Tibial nerve (tissue), 4 donors: ENCODE data around the gene NINL. TPM values are rescaled to one million over a fixed set of nuclear protein-coding genes. Genes with fewer than 3 reads are reported as not detected.

Experiments
- DNase-seq, 2 donors: peaks; one replicate each; pipeline ENCODE4 v3.0.0-alpha.2; 2019; ENCODE audit warnings: low spot score in 2 of 2
- H3K27ac ChIP-seq, 4 donors: fragments of 200-600 bp; sonication (generic) in 3 of 4; one replicate each; pipeline ENCODE4 v1.5.1; 2017 to 2019; ENCODE audit warnings: mild to moderate bottlenecking in 1 of 4
- H3K27me3 ChIP-seq, 2 donors: fragments of 200-600 bp; sonication (generic) in 1 of 2; one replicate each; pipeline versions ENCODE4 v1.5.1 to v1.6.0; 2017 to 2019
- H3K36me3 ChIP-seq, 3 donors: fragments of 200-600 bp; sonication (generic); one replicate each; pipeline ENCODE4 v1.5.1; 2018 to 2019
- H3K4me1 ChIP-seq, 4 donors: fragments of 200-600 bp; sonication (generic) in 3 of 4; one replicate each; pipeline ENCODE4 v1.5.1; 2017 to 2019
- H3K4me3 ChIP-seq, 4 donors: fragments of 200-600 bp; sonication (generic) in 3 of 4; one replicate each; pipeline ENCODE4 v1.5.1; 2017 to 2019; ENCODE audit warnings: mild to moderate bottlenecking in 1 of 4, moderate library complexity in 1 of 4
- H3K9me3 ChIP-seq, 4 donors: fragments of 200-600 bp; sonication (generic) in 3 of 4; one replicate each; pipeline ENCODE4 v1.5.1; 2017 to 2019
- CTCF ChIP-seq, 5 experiments: fragments of 200-600 bp in 3 of 5; fragments of 450-650 bp in 2 of 5; sonication (generic) in 3 of 5; IDR thresholded peaks; one replicate each; pipeline ENCODE4 v1.5.1; 2016 to 2019; ENCODE audit warnings: antibody characterized with exemption in 5 of 5, mild to moderate bottlenecking in 3 of 5, moderate library complexity in 2 of 5
- EP300 ChIP-seq, 2 donors: sonication (generic); formaldehyde crosslinking; IDR thresholded peaks; one replicate each; pipeline ENCODE4 v1.6.1; 2017; ENCODE audit warnings: antibody characterized with exemption in 2 of 2, mild to moderate bottlenecking in 1 of 2
- POLR2A ChIP-seq, 2 donors: fragments of 450-650 bp; IDR thresholded peaks; one replicate each; pipeline ENCODE4 v1.6.1; 2017; ENCODE audit warnings: antibody characterized with exemption in 2 of 2, mild to moderate bottlenecking in 2 of 2, moderate library complexity in 2 of 2
- WGBS, 2 donors: methylation state at CpG; one replicate each; pipeline ENCODE4 v1.1.5; 2018; 5-methylcytosine and 5-hydroxymethylcytosine counted together
- total RNA-seq, 4 donors: library from RNA; depleted of rRNA; stranded (reverse); fragments of >200 nt; gene quantifications; one replicate each; pipeline ENCODE4 v1.1.0, GENCODE V29; 2016

NINL gene
- total RNA-seq, 4 donors from 2014 or later: 8.0 to 14.1 (median 10.5) TPM

- WGBS, 2 donors: 87 to 92% methylated on average over 12 to 15 of the region's 15 CpGs
These were observed 96.0 kb downstream of the NINL start for GRCh38 chr20:25489221-25489871.

GRCh38 chr20:25487975-25488374, 97.4 kb downstream of the NINL start:
- no peak for DNase-seq
- H3K27ac ChIP-seq: no peak overlapping the region
- H3K9me3 ChIP-seq: no peaks in the 10 kb centered on the region
- H3K4me1 ChIP-seq: no peaks in the 10 kb centered on the region
- TF ChIP-seq POLR2A (IDR thresholded peaks at IDR 0.05) (no peak), CTCF (IDR thresholded peaks at IDR 0.05) (no peak), EP300 (IDR thresholded peaks at IDR 0.05) (no peak)
- no peak overlapping the region for H3K4me3 ChIP-seq
- 91 to 94% methylated on average over 10 to 11 of the region's 11 CpGs for WGBS, 2 donors
- H3K27me3 ChIP-seq: no peaks in the 10 kb centered on the region
- H3K36me3 ChIP-seq: peaks cover 0 to 60% (median 0%) of the 10 kb centered on the region in 3 donors

More at GRCh38 chr20:25489221-25489871, 96.0 kb downstream of the NINL start:
- DNase-seq: no peak
- H3K4me1 ChIP-seq: no peaks in the 10 kb centered on the region
- no peak overlapping the region for H3K27ac ChIP-seq
- no peak for TF ChIP-seq EP300 (IDR thresholded peaks at IDR 0.05)
- TF ChIP-seq POLR2A (IDR thresholded peaks at IDR 0.05): no peak
- no peak for TF ChIP-seq CTCF (IDR thresholded peaks at IDR 0.05)
- peaks cover 0 to 57% (median 0%) of the 10 kb centered on the region in 3 donors for H3K36me3 ChIP-seq
- H3K27me3 ChIP-seq: no peaks in the 10 kb centered on the region
- no peaks in the 10 kb centered on the region for H3K9me3 ChIP-seq
- H3K4me3 ChIP-seq: no peak overlapping the region

- no peak overlapping the region for H3K27ac ChIP-seq
- no peak for DNase-seq
- no peaks in the 10 kb centered on the region for H3K9me3 ChIP-seq
- WGBS, 2 donors: 40 to 50% methylated on average over 2 of the region's 2 CpGs
- TF ChIP-seq CTCF (IDR thresholded peaks at IDR 0.05): no peak
- H3K36me3 ChIP-seq: peaks cover 0 to 57% (median 0%) of the 10 kb centered on the region in 3 donors
- H3K27me3 ChIP-seq: no peaks in the 10 kb centered on the region
- H3K4me1 ChIP-seq: no peaks in the 10 kb centered on the region
- no peak overlapping the region for H3K4me3 ChIP-seq
These were observed 98.0 kb downstream of the NINL start for GRCh38 chr20:25487306-25487705.

GRCh38 chr20:25486377-25486776, 99.0 kb downstream of the NINL start:
- Histone ChIP-seq H3K4me1 (no peaks in the 10 kb centered on the region), H3K4me3 (no peak overlapping the region), H3K27me3 (no peaks in the 10 kb centered on the region), H3K36me3 (peaks cover 0 to 63% (median 0%) of the 10 kb centered on the region in 3 donors), H3K9me3 (no peaks in the 10 kb centered on the region), H3K27ac (no peak overlapping the region)
- no peak for TF ChIP-seq POLR2A (IDR thresholded peaks at IDR 0.05)
- no peak for TF ChIP-seq CTCF (IDR thresholded peaks at IDR 0.05)
- no peak for TF ChIP-seq EP300 (IDR thresholded peaks at IDR 0.05)
- 51 to 61% methylated on average over 9 of the region's 9 CpGs for WGBS, 2 donors
- no peak for DNase-seq

- Histone ChIP-seq H3K27ac (no peak overlapping the region), H3K4me1 (no peaks in the 10 kb centered on the region), H3K27me3 (no peaks in the 10 kb centered on the region), H3K36me3 (peaks cover 0 to 63% (median 0%) of the 10 kb centered on the region in 3 donors), H3K4me3 (no peak overlapping the region), H3K9me3 (no peaks in the 10 kb centered on the region)
- TF ChIP-seq CTCF (IDR thresholded peaks at IDR 0.05) (no peak), POLR2A (IDR thresholded peaks at IDR 0.05) (no peak), EP300 (IDR thresholded peaks at IDR 0.05) (no peak)
- WGBS, 2 donors: 64 to 73% methylated on average over 2 of the region's 2 CpGs
- DNase-seq: no peak
These were observed 99.5 kb downstream of the NINL start for GRCh38 chr20:25485872-25486271.
